Activated naive CD4-positive, alpha-beta T cell treated with anti-CD3 and anti-CD28 coated beads, Interleukin-2, amount 50 U/mL, for 16 hours (primary cell): Measurements from ENCODE around the gene SNX24.
"Not testable (repeated sequence)": the region's sequence is repeated elsewhere in the genome, so short reads cannot be mapped to it uniquely, and the experiment has no call there.

Experiments
- DNase-seq: peaks from one replicate; pipeline ENCODE4 v3.0.0-alpha.2; 2020

Gene SNX24

DNA sequence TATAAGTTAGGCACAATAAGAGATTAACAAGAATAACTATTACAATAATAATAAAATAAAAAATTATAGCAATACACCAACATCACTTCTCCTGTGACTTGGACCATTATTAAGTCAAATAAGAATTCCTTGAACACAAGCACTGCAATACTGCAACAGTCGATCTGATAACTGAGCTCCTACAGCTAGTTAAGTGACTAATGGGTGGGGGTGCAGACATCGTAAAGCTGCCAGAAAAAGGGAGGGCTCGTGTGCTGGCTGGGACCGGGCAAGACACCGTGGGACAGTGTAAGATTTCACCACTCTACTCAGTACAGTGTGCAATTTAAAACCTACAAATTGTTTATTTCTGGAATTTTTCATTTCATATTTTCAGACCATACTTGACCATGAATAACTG, 78.8 kb downstream of the SNX24 start:
- no peak for DNase-seq

DNA sequence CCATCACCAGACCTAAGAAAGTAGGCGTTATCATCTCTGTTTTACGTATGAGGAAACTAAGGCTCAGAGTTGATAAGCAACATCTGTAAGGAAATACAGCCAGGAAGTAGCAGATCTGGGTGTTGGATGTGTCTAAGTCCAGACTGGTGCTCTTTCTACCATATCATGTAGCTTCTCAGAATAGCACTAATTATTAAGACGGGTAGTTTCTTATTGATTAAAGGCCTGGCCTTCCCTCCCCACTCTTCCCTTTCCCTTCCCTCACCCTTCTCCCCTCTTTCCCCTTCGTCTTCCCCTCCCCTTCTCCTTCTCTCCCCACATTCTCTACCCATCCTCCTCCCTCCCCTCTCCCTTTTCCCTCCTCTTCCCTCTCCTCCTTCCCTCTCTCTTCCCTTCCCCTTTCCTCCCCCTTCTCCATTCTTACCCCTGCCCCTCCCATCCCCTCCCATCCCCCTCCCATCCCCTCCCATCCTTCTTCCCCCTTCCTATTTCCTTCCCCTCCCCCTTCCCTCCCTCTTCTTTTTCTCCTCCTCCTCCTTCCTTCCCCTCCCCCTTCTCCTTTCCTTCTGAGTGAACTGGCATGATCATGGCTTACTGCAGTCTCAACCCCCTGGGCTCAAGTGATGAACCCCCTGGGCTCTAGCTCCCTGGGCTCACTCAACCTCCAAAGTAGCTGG, 79.4 kb downstream of the SNX24 start:
- DNase-seq, result no peak

DNA sequence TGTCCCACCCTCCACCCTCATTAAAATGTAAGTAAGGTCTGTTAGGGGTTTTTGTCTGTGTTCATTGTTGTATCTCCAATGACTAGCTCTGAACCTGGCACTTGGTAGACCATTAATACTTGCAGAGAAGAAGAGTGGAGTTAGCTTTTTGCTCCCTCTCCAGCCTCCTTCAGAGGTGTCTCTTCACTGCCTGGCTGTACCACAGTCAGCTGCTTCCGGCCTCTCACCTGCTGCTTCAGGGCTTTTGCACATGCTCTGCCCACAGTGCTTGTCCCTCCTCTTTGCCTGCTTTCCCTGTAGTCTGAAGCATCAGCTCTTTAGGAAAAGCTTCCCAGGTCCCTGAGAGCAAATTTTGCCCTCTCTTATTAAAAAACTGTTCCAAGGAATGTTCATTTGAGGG, 83.6 kb downstream of the SNX24 start:
- DNase-seq, result no peak

DNA sequence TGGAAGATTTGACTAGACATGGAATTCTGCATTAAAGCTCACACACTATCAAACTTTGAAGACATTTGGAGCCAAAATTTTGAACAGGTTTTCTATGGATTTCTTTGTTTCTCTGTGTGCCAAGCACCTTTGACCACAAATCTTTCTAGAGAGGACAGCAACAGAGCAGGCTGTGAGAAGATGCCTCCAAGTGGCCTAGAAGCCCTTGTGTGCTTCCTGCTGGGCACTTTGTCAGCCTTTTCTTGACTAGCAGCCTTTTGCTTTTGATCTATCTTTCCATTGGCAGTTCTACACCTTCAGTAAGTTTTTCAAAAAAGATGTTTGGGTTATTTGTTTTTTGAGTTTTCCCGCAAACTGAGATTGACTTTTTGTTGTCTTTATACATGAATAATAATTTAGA, 84.6 kb downstream of the SNX24 start:
- DNase-seq, result no peak

DNA sequence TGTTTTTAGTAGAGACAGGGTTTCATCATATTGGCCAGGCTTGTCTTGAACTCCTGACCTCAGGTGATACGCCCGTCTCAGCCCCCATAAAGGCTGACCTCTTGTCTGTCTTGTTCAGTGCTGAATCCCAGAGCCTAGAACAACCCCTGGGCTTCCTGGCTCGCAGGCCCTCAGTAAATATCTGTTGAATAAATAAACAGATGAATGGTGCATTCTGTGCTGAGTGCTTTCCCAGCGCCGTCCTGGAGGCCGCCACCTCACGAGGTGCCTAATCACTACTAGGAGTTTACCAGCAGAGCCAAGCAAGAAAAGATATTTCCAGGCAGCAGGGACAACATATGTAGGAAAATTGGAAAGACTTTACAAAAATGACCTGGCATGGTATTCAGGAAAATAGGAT, 88.5 kb downstream of the SNX24 start:
- DNase-seq, result no peak

DNA sequence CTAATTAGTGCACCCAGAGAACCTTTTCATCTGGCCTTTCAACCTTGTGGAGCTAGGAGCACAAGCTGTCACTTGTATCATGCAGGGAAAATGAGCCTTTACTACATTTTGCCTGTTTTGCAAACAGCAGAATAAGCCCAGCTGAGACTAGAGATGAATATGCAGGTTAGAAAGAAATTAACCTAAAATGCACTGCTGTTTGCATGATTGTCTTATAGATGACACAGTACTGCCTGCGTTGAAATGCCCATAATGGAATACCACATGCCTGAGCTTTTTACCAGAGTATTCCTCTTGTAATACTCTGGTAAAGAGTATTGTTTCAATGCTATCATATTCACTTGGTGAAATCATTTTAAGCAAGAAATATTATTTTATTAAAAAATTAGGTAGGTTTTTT, 90.7 kb downstream of the SNX24 start:
- DNase-seq, result no peak

DNA sequence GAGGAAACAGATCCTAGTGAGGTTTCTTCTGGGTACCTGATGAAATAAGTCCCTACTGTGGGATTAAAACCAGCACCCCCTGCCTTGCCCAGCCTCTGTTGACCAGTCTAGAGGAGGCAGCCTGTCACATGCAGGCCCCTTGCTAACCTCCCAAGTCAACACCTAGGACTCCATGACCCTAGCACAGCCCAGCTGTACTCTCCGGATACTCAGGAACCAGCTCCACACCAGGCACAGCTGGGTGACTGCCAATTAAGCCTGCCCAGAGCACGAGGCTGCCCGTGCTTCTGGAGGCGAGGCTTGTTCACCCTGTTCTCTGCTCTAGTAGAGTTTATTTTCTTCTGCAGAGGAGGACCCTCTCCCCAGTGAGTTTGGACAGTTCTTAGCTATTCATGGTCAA, 92.5 kb downstream of the SNX24 start:
- no peak for DNase-seq

DNA sequence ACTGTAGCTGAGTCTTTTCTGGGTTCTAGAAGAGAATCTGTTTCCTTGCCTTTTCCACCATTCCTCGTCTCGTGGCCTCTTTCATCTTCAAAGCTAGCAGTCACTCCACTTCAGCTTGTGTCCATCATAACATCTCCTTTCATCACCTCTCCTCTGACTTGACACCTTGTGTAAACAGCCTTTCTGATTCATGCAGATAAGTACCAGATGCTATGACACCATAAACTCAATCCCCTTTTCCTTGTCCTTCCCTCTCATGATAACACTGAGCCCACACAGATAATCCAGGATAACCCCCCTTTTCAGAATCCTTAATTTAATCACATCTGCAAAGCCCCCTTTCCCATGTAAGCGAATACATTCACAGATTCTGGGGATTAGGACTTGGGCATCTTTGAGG, 95.5 kb downstream of the SNX24 start:
- DNase-seq, result no peak

DNA sequence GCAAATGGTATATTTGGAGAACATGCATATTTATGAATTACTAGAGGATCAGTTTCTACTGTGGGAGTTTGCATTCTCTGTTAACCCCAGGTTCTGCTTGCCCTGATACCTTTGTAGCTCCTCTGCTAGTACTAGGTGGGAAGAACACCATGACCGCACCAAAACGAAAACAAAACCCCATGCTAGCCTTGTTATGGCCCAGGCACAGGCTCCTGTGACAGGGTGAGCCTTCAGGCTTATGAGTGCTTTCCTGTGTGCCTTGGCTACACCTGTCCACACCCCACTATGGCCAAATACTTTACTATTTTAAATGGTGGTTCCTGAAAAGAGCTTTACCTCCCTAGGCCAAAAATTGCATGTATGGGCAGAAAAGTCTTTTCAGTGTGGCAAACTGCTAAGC, 96.3 kb downstream of the SNX24 start:
- DNase-seq, result no peak

DNA sequence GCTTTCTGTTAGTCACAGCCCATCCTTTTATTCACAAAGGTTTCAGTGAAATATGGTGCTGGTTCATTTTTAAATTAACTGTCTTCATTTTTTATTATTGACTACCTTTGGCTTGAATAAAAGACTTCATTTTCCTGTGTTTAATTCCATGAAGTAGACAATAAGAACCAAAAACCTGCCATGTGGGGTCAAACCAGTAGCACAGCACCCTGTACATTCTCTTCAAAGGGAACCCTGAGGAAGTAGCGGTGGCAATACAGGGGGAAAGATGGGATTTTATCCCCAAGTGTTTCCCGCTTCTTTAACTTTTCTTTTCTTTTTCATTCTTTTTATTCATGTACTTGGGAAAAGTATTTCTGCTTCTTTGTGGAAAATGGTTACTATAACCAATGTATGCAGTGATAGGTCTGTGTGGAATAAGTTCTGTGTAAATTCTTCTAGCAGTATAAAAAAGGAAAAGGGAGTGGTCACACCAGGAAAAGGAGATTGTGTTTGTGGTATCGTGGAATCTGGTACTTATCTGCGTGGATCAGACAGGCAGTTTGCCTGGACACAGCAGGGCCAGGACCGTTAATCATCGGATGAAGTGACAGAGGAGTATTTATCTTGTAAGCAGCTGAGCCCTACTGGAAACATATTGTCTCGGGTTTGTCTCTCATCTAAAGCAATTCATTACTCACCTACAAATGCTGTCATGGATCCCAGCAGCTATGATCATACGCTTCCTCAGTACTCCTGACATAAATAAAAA, 96.9 kb downstream of the SNX24 start:
- DNase-seq, result no peak

DNA sequence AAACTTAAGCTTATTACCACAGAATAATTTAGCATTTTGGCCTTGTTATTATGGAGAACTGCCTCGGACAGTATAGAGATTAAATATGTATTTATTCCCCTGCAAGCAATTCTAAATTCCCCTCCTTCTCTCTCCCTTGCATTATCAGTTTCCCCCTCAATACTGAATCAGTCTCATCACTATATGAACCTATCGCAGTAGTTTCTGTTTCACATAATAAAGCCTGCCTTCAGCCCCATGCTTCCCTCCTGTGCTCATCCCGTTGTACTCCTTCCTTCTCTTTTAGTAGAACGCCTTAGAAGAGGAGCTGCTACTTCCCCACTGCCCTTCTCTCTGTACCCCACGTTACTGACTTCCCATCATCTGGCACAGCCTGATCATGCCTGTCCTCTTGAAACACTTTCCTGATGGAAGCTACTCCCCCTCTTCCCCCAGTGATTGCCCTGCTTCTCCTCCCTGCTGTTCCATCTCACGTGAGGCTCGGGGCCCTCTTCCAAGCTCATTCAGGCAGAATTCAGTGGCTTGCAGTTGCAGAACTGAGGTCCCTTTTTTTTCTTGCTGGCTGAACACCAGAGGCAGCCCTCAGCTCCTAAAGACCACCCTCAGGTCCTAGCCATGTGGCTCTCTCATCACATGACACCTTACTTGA, 97.8 kb downstream of the SNX24 start:
- DNase-seq, result no peak

DNA sequence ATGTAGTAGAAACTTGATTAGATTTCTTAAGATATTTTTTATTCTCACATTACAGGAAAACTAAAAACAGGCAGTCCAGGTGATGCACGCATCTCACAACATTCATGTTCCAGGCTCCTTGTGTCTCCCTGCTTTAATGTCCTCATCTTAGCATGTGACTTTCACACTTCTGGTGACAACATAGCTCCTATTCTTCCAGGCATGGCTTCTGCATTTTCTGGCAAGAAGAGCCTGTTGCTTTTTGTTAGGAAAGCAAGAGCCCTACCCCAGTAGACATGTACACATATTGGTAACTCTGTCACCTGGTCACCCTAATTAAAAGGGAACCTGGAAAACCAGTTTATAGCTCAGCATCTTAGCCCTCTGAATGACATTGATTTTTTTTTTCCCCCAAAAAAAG, 98.6 kb downstream of the SNX24 start:
- no peak for DNase-seq

DNA sequence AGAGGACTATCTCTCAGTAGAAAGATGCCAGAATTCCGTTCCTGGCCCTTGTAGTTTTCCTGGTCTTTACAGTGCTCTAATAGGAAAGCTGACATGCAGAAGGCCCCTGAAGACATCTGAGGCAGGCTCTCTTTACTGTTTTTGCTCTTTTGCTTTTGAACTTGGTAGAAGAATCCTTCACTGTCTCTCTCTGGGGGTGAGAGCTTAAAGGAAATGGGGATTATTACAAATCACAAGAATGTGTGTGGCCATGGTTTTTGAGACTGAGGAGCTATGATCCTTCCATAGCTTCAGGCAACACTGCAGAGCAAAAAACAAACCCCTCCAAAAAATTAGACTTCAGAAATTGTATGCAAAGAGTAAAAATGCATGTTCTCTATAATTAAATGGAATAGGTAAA, 102.0 kb downstream of the SNX24 start:
- no peak for DNase-seq

DNA sequence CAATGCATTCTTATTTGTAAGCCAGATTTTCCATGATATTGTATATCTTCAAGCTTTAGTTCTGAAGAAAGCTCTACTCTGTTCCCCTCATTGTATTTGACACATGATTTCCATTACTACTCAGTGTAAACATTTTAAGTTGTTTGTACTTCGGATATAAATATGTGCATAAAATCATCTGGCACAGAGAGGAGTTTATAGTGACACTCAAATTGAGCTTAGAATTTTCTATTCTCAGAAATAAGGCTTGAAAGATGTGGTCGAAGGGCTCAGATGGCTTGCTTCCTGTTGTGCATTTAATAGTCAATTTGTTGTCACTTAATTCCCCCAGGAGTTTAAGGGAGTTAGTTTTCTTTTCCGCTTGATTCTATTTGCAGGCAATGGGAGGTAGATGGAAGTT, 102.4 kb downstream of the SNX24 start:
- DNase-seq, result no peak

DNA sequence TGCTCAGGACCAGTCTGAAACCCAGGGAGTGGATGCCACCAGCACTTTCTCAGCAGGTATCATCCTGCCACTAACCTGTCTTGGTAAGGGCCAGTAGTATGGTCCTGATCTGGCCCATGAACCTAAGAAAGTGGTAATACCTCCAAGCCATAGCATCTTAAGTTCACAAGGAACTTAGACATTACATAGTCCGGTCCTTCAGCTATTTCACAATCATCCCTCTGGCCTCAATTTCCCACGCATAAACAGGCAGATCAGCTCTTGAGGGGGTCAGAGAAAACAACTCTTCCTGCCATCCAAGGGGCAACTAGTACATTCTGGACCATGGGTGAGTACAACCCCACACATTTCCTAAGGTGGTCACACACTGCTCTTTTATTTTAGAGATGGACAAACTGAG, 102.9 kb downstream of the SNX24 start:
- no peak for DNase-seq

DNA sequence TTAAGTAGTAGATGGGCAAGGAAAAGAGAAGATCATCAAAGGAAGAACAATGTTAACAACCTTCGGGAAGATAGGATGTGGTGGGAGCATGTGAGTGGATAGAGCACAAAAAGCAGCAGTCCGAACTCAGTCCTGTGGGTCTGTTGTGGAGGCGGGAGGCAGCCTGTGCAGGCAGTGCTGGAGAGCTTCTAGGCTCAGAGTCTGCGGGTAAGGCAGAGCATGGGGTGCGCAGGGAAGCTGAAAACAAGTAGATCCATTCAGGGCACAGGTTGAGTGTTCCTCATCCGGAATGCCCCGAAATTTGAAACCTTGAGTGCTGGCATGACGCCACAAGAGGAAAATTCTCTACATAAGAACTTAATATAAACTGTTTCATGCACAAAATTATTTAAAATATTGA, 106.2 kb downstream of the SNX24 start:
- DNase-seq, result no peak

DNA sequence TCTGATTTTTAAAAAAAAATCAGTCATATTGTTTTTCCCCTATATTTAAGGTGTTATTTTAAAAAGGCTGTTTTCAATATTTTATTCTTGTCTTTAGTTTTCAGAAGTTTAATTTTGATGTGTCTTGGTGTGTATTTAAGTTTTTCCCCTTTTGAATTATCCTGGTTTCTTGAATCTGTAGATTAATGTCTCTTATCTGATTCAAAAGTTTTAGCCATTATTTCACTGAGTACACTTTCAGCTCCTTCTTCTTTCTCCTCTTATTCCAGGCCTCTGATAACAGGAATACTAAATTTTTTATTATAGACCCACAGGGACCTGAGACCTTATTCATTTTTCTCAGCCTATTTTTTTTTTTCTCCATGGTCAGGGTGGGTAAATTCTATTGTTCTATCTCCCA, 109.3 kb downstream of the SNX24 start:
- no peak for DNase-seq

DNA sequence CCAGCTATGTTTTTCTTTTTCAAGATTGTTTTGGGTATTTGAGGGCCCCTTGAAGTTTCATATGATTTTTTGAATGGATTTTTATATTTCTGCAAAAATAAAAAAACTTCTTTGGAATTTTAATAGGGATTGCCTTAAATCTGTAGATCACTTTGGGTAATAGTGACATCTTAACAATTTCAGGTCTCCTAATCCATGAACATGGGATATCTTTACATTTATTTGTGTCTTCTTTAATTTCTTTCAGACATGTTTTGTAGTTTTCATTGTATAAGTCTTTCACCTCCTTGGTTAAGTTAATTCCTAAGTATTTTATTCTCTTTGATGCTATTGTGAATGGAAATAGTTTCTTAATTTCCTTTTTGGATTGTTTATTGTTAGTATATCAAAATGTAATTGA, 112.0 kb downstream of the SNX24 start:
- no peak for DNase-seq

DNA sequence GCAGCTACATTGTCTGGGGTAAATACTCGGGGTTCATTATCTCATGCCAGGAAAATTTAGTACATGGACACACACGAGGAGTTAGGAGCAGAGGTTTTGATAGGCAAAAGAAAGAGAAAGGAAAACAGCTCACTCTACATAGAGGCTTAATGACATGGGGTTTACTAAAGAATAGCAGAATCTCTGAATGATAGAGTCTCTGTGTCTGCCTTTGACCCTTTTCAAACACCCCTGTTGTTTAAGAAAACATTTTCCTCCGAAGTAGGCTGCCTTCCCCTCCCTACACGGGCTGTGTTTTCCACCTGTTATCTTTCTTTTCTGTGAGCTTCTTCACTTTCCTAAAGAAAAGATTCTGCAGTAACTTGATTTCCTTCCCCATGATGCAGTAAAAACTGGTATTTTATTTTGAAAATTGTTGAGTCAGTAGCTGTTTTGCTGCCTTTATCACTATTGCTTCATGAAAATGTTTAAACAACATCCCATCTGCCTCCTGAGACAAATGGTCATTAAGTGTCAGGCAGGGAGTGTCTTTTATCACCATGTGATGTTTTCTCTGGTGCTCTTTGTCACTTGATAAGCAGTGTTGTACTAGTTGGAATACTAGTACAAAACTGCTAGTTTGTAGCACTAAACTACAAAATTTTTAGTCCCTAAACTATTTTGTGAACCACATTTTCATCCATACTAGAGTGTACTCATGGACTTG, 114.5 kb downstream of the SNX24 start:
- DNase-seq, result no peak

DNA sequence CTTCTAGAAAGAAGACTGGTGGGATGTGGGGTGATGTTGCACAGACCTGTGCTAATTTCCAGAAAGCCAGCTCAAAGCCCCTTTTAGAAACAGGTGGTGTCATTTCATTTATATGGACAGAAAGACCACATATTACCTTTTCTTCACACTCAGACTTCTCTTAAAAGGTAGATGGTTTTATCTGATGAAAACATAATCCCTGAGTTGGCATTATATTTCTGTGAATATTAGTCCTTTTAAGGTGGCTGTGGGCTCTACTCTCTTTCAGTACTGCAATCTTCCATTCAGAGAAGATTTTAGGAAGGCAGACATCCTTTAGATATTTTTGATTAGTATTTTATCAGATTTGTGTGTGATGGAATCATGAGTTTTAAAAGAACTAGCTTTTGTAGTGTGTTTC, 117.9 kb downstream of the SNX24 start:
- no peak for DNase-seq

DNA sequence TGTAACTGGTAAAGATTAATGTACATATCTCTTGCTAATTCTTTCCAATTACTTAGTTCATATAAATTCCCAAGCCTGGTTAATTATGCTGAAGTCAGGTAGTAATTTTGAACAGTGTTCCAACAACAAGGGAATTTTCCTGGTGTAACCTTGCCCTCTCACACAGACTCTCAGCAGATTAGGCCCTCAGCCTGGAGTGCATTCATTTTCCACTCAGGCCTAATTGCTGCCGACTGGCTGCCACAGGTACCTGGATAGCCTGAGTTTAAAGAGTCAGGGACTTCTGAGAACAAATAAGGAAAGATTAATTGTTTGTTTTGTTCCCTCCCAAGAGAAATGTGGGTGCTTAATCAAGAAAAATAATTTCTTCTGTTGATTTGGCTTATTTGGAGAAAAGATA, 119.7 kb downstream of the SNX24 start:
- no peak for DNase-seq

DNA sequence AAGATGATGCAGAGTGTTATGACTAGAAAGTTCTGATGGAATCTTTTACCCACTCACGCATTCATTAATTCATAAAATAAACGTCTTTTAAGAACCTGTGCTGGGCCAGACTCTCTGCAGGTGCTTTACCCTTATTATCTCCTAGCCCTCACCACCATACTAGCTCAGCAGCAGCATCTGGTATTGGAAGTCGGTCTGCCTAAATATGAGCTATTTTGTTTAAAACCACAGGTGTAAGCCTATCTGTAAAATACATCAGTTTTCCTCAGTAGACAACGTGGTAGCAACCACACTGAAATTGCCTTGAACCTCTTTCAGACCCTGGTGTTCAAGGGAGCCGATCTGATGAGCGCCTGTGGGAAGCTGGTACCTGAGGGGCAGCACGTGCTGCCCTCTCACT, 121.7 kb downstream of the SNX24 start:
- DNase-seq, result no peak

DNA sequence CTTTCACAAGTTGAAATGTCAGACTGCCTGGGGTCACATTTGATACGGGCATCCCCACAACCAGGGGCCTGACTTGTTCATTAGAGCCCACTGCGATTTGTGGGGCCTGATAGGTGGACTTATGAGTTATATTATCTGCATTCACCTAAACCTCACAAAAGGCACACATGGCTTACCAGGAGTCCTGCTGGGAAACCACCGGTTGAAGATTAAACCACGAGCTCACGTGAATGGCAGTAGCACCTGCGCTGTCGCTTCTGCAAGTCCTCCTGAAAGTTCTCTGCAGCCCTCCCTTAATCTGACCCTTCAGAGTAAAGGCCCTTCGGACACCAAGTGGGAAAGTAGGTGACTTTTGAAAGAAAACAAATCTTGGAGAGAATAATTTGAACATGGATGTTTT, 122.2 kb downstream of the SNX24 start:
- no peak for DNase-seq

DNA sequence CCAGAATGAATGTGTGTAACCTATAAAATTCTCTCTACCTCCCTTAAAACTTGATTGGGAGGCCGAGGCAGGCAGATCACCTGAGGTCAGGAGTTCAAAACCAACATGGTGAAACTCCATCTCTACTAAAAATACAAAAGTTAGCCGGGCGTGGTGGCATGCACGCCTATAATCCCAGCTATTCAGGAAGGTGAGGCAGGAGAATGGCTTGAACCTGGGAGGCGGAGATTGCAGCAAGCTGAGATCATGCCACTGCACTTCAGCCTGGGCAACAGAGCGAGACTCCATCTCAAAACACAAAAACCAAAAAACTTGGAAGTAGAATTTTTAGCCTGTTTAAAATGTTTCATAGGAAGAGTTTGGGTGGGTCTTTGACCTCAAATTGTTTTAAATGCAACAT, 122.6 kb downstream of the SNX24 start:
- DNase-seq, result not testable (repeated sequence)
